22Rv1 (cell line): Measurements from ENCODE around the gene CABCOCO1.
"Not testable (repeated sequence)": the region's sequence is repeated elsewhere in the genome, so short reads cannot be mapped to it uniquely, and the experiment has no call there.

Experiments
- H3K27ac ChIP-seq: fragments of 450-650 bp; 2 replicates; pipeline ENCODE4 v1.5.1; 2017
- ZFX ChIP-seq: fragments of 450-650 bp; IDR thresholded peaks from 2 replicates; pipeline ENCODE4 v1.6.1; 2017; ENCODE audit warnings: antibody characterized with exemption, borderline replicate concordance
- TF ChIP-seq, protein P1 (sequence below): fragments of 450-650 bp; IDR thresholded peaks from 2 replicates; pipeline ENCODE4 v1.5.1; 2017; ENCODE audit warnings: mild to moderate bottlenecking

The CABCOCO1 gene

DNA sequence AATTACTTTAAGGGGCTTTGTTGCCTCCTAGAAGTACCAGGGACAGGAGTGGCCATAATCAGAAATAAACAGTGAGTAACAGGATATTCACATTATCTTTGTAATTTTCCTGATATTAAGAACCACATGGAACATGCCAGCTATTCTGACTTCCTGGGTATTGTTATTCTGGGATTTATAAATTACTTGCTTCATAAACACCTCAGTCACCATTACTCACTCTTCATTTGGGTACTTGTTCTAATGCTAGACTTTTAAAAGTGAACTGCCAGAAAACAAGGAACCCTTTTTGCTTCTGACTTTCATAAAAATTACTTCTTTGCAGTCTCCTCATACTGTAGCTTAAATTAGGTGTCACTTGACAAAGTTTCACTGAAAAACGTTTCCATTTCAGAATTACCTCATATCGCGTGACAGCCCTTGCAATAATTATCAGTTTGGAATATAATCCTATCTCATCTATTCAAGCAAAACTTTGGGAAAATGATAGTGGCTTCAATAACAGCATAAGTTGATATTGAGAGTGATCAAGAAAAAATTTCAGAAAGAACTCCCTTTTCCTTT is 29.8 kb downstream of the CABCOCO1 start:
- no peak overlapping the region for H3K27ac ChIP-seq
- TF ChIP-seq, protein P1, sequence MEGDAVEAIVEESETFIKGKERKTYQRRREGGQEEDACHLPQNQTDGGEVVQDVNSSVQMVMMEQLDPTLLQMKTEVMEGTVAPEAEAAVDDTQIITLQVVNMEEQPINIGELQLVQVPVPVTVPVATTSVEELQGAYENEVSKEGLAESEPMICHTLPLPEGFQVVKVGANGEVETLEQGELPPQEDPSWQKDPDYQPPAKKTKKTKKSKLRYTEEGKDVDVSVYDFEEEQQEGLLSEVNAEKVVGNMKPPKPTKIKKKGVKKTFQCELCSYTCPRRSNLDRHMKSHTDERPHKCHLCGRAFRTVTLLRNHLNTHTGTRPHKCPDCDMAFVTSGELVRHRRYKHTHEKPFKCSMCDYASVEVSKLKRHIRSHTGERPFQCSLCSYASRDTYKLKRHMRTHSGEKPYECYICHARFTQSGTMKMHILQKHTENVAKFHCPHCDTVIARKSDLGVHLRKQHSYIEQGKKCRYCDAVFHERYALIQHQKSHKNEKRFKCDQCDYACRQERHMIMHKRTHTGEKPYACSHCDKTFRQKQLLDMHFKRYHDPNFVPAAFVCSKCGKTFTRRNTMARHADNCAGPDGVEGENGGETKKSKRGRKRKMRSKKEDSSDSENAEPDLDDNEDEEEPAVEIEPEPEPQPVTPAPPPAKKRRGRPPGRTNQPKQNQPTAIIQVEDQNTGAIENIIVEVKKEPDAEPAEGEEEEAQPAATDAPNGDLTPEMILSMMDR = no peak
- TF ChIP-seq ZFX = no peak

DNA sequence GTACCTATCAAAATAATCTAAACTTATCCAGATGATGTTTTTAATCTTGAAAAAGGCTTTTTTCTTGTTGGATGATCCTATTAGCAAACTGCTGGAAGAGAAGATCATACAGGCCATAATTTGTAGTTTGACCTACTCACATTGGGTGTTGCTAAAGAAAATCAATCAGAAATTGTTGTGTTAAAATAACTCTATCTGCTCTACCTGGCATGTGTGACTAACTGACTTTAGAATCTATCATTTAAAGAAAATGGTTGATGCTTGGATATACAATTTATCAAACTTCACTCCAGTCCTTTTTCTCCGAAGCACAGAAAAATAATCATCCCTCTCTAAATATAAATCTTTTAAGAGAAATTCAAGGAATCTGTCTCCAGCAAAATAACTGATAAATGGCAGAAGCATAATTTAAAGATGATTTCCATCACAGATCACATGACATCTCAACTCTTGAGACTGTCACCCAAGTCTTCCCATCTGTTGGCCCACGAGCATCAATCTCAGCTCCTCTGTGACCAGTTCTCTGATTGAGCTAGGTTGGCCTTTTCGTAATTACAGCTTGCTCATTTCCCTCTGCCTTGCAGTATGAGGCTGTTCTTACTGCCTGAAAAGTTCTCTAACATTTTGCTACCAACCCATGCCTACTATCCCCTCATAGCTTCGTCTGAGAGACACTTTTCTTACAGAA is 36.4 kb downstream of the CABCOCO1 start:
- no peak for TF ChIP-seq ZFX
- TF ChIP-seq, protein P1 = no peak
- H3K27ac ChIP-seq = no peak overlapping the region

DNA sequence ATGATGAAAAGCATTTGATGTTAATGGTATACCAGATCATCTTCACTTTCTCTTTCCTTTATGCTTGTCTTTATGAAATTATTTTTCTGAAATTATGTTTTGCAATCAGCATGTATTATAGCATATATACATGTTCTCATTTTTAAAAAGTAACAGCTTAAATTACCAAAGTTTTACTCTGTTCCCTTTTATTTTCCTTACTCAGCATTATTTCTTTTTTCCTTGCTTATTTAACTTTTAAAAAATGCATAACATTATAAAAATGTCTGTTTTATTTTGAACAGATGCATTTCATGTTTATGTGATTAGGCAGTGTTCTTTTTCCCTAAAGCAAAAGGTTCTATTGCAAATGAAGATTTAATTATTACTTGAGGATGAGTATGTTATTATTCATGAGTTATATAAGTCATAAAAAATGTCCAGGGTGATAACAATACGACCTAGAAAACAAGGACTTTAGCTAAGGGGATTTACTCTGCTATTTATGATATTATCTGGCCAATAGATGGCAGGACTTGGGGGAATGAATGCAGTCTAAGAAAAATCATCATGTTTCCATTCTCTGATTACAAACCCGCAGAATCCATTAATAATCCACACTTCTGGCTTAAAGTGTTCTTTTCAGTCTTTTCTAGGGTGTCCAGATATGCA is 38.5 kb downstream of the CABCOCO1 start:
- no peak for TF ChIP-seq ZFX
- H3K27ac ChIP-seq = no peak overlapping the region

DNA sequence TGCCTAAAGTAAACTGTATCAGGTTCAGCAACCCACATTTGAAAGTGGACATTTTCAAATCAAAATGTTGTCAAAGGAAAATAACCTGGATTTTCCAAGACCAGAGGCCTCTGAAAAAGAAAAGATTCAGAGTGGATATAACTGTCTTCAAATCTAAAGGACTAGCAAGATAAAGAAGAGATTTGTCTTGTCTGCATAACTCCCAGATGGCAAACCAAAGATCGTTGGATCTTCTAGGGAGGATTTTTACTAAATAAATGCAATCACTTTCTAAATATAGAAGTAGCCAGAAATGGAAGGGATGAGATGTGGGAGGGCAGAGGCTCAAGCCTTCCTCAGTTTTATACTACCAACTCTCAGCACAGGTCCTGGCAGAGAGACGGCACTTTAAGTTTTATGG is 39.0 kb downstream of the CABCOCO1 start:
- TF ChIP-seq, protein P1 = no peak
- TF ChIP-seq ZFX = no peak
- H3K27ac ChIP-seq = no peak overlapping the region

DNA sequence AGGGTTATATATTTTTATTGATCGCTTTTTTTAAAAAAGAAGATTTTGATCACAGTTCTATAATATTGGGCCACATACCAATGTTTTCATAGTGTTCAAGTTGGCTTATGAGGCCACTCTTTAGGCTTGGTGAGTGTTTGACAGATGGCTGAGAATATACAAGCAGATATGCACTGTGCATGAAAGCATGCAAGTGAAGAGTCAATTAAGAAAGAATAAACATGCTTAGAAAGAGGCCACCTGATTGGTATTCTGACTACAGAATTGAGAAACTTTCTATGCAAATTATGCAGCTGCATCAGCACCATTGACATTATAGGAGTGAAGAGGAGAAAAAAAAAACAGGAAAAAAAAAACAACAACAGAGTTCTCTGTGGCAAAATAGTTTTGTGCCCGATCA is 39.9 kb downstream of the CABCOCO1 start:
- TF ChIP-seq, protein P1 = no peak
- TF ChIP-seq ZFX = no peak
- no peak overlapping the region for H3K27ac ChIP-seq

DNA sequence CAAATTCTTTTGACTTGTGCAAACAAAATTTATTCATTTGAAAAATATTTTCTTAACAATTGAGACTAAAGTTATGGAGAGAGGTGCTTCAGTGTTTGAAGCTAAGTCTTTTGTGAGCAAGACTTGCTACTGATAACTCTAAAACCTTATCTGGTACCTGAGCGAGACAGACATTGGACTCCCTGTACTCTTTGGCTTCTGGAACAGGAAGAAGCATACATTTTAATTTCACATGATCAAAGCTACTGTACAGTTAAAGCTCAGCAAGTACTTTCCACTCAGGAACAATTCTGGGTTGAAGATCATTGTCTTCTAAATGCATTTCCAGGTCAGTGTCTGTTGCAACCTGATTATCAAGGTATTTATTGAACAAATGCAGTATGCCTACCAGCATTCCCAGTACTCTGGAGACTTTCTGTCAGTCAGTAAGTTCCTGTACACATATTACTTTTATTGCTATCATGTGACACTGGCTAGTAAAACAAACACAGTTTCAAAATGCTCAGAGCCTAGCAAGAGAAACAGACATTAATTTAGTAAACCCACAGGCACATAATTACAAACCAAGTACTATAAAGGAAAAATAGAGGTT is 42.4 kb downstream of the CABCOCO1 start:
- H3K27ac ChIP-seq = no peak overlapping the region
- TF ChIP-seq, protein P1 = no peak
- no peak for TF ChIP-seq ZFX

DNA sequence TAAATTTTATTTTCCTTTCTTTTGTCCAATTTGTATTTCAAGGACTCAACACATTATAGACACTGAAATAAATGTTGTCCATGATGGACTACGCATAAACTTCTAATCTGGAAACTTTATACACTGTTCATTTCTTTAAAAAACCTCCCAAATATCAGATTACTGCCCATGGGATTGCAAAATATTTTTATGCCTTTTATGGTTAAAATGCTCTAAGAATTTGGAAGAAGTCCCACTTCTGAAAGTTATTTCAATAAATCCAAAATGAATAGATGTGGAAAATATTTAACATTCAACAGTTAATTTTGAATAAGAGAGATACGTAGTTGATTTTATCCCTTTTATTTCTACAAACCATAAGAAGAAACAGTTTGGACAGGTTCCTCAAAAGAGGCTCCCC is 46.1 kb downstream of the CABCOCO1 start:
- no peak overlapping the region for H3K27ac ChIP-seq
- TF ChIP-seq ZFX = no peak
- TF ChIP-seq, protein P1 = no peak

DNA sequence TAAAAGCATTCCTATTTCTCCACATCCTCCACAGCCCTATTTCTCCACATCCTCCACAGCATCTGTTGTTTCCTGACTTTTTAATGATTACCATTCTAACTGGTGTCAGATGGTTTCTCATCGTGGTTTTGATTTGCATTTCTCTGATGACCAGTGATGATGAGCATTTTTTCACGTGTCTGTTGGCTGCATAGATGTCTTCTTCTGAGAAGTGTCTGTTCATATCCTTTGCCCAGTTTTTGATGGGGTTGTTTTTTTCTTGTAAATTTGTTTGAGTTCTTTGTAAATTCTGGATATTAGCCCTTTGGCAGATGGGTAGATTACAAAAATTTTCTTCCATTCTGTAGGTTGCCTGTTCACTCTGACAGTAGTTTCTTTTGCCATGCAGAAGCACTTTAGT is 49.4 kb downstream of the CABCOCO1 start:
- not testable (repeated sequence) for H3K27ac ChIP-seq

DNA sequence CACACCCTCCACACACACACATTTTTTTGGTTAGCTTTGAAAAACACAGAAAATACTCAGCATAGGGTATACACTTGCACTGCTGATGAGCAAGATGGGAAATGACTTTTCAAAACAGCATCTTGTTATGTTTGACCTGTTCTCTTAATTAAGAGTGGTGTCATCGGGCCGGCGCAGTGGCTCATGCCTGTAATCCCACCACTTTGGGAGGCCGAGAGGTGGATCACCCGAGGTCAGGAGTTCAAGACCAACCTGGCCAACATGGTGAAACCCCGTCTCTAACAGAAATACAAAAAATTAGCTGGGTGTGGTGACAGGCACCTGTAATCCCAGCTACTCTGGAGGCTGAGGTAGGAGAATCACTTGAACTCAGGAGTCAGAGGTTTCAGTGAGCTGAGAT is 56.7 kb downstream of the CABCOCO1 start:
- H3K27ac ChIP-seq = not testable (repeated sequence)
